GM23338 (cell line): ENCODE measurements around the gene S100A12.
"Not testable (repeated sequence)": the region's sequence is repeated elsewhere in the genome, so short reads cannot be mapped to it uniquely, and the experiment has no call there.

Source experiments
- CTCF ChIP-seq, 2 experiments: fragments of 200-600 bp in 1 of 2; sonication (generic) in 1 of 2; conservative IDR thresholded peaks; 2 replicates each; pipeline versions ENCODE4 v1.5.1 to v1.6.1; 2016 to 2017; ENCODE audit warnings: antibody characterized with exemption in 2 of 2, low read depth in 2 of 2, mild to moderate bottlenecking in 2 of 2, moderate library complexity in 1 of 2
- ETS1 ChIP-seq: IDR thresholded peaks from 2 replicates; pipeline ENCODE4 v1.6.1; 2016; ENCODE audit warnings: antibody characterized with exemption
- EZH2 ChIP-seq: fragments of 200-600 bp; sonication (generic); IDR thresholded peaks from one replicate; pipeline ENCODE4 v1.8.0; 2017; ENCODE audit warnings: antibody characterized with exemption, mild to moderate bottlenecking, low read depth; ENCODE audit not compliant: unreplicated experiment
- EZH2phosphoT487 ChIP-seq: fragments of 200-600 bp; sonication (generic); IDR thresholded peaks from one replicate; pipeline ENCODE4 v1.8.1; 2018; ENCODE audit warnings: antibody characterized with exemption; ENCODE audit not compliant: unreplicated experiment
- POLR2AphosphoS5 ChIP-seq: IDR thresholded peaks from 2 replicates; pipeline ENCODE4 v1.6.1; 2016; ENCODE audit warnings: antibody characterized with exemption, low read depth
- REST ChIP-seq: IDR thresholded peaks from one replicate; pipeline ENCODE4 v1.6.1; 2018; ENCODE audit warnings: antibody characterized with exemption; ENCODE audit not compliant: unreplicated experiment

GRCh38 chr1:153347049-153347448, 28.4 kb downstream of the S100A12 start:
- TF ChIP-seq CTCF (conservative IDR thresholded peaks at IDR 0.05; ENCODE audit: low read depth in 2 of 2); EZH2phosphoT487; EZH2; POLR2AphosphoS5; REST; ETS1: not testable (repeated sequence)
